Measurements from ENCODE around the gene ERCC4.
A peak's percentile ranks its signal among the peaks of the same experiment; 100 is the strongest.
"Not testable (repeated sequence)": the region's sequence is repeated elsewhere in the genome, so short reads cannot be mapped to it uniquely, and the experiment has no call there.

ERCC4 gene

GRCh38 chr16:13896543-13897182, 23.3 kb upstream of the ERCC4 start:
- no peak for TF ChIP-seq TAF1 (IDR thresholded peaks at IDR 0.05; ENCODE audit: low read depth, low read length)
- FAIRE-seq, result no peak
- no peak for DNase-seq (ENCODE audit: insufficient read length, low spot score)

GRCh38 chr16:13897806-13898205, 22.1 kb upstream of the ERCC4 start:
- no peak for DNase-seq (ENCODE audit: insufficient read length, low spot score)
- FAIRE-seq, result no peak
- TF ChIP-seq SPI1 (IDR thresholded peaks at IDR 0.05; ENCODE audit: low read depth, low read length) (no peak), POU2F2 (IDR thresholded peaks at IDR 0.05; ENCODE audit: low read depth, low read length) (no peak)

- TF ChIP-seq PAX5 (IDR thresholded peaks at IDR 0.05; ENCODE audit: insufficient read depth, low read length, severe bottlenecking), result no peak
- no peak for TF ChIP-seq POLR2AphosphoS5 (IDR thresholded peaks at IDR 0.05; ENCODE audit: low read depth, low read length)
- no peak for TF ChIP-seq POLR2A (IDR thresholded peaks at IDR 0.05; ENCODE audit: low read depth, low read length)
- TF ChIP-seq SPI1 (IDR thresholded peaks at IDR 0.05; ENCODE audit: low read depth, low read length), result no peak
- no peak for TF ChIP-seq TAF1 (IDR thresholded peaks at IDR 0.05; ENCODE audit: low read depth, low read length)
- no peak for TF ChIP-seq POU2F2 (IDR thresholded peaks at IDR 0.05; ENCODE audit: low read depth, low read length)
- DNase-seq (ENCODE audit: insufficient read length, low spot score), result no peak
- FAIRE-seq, result no peak
These were observed 21.7 kb upstream of the ERCC4 start for GRCh38 chr16:13898233-13898632.

DNA sequence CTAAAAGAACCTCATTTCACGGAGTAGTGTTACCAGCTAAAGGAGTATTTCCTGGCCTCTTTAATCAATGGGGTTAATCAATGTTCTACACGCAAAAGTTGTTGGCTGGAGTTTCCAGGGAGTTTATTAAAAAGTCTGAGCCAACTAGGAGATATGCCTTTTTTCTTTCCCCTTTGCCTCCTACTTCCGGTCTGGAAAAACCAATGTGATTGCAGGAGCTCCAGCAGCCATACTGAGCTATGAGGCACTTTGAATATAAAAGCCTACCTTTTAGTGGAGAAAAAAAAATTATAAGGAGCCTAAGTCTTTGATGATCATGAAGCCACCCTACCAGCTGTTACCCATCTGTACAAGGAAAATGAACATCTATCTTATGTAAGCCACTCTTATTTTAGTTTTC, 17.9 kb upstream of the ERCC4 start:
- TF ChIP-seq POLR2A (IDR thresholded peaks at IDR 0.05; ENCODE audit: low read depth, low read length), result no peak
- no peak for TF ChIP-seq POLR2AphosphoS5 (IDR thresholded peaks at IDR 0.05; ENCODE audit: low read depth, low read length)
- no peak for DNase-seq (ENCODE audit: insufficient read length, low spot score)
- FAIRE-seq, result no peak

- FAIRE-seq, result no peak
- no peak for TF ChIP-seq SPI1 (IDR thresholded peaks at IDR 0.05; ENCODE audit: low read depth, low read length)
- no peak for TF ChIP-seq POU2F2 (IDR thresholded peaks at IDR 0.05; ENCODE audit: low read depth, low read length)
- TF ChIP-seq TAF1 (IDR thresholded peaks at IDR 0.05; ENCODE audit: low read depth, low read length), result no peak
- TF ChIP-seq PAX5 (IDR thresholded peaks at IDR 0.05; ENCODE audit: insufficient read depth, low read length, severe bottlenecking), result no peak
- DNase-seq (ENCODE audit: insufficient read length, low spot score), result no peak
These were observed 17.3 kb upstream of the ERCC4 start for GRCh38 chr16:13902677-13903076.

- TF ChIP-seq TAF1 (IDR thresholded peaks at IDR 0.05; ENCODE audit: low read depth, low read length), result no peak
- TF ChIP-seq POLR2A (IDR thresholded peaks at IDR 0.05; ENCODE audit: low read depth, low read length), result no peak
- no peak for TF ChIP-seq POLR2AphosphoS5 (IDR thresholded peaks at IDR 0.05; ENCODE audit: low read depth, low read length)
- TF ChIP-seq POU2F2 (IDR thresholded peaks at IDR 0.05; ENCODE audit: low read depth, low read length), result no peak
- TF ChIP-seq SPI1 (IDR thresholded peaks at IDR 0.05; ENCODE audit: low read depth, low read length), result no peak
- no peak for TF ChIP-seq PAX5 (IDR thresholded peaks at IDR 0.05; ENCODE audit: insufficient read depth, low read length, severe bottlenecking)
- FAIRE-seq (no peak), DNase-seq (ENCODE audit: insufficient read length, low spot score) (no peak)
These were observed 15.7 kb upstream of the ERCC4 start for GRCh38 chr16:13904179-13904691.

- FAIRE-seq; DNase-seq (ENCODE audit: insufficient read length, low spot score): not testable (repeated sequence)
These were observed 15.1 kb upstream of the ERCC4 start for GRCh38 chr16:13904822-13905221.

- DNase-seq (ENCODE audit: insufficient read length, low spot score) (no peak), FAIRE-seq (no peak)
- TF ChIP-seq TAF1 (IDR thresholded peaks at IDR 0.05; ENCODE audit: low read depth, low read length) (no peak), POLR2AphosphoS5 (IDR thresholded peaks at IDR 0.05; ENCODE audit: low read depth, low read length) (no peak), SPI1 (IDR thresholded peaks at IDR 0.05; ENCODE audit: low read depth, low read length) (peak; percentile 67), POU2F2 (IDR thresholded peaks at IDR 0.05; ENCODE audit: low read depth, low read length) (no peak)
These were observed 13.5 kb upstream of the ERCC4 start for GRCh38 chr16:13906168-13907089.

GRCh38 chr16:13907431-13907830, 12.5 kb upstream of the ERCC4 start:
- TF ChIP-seq TAF1 (IDR thresholded peaks at IDR 0.05; ENCODE audit: low read depth, low read length), result no peak
- no peak for FAIRE-seq

DNA sequence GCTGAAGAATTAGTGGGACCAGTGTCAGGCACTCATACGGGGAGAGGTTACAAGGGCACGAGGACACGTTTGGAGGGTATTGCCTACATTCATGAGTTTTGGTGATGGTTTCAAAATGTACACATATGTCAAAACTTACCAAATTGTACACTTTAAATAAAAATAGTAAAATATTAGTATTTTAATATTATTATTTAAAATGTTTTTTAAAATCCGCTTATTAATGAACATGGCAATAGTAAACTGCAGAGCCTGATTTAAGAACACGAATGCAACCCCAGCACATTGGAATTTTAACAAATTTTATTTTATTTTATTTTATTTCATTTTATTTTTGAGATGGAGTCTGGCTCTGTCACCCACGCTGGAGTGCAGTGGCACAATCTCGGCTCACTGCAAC, 10.9 kb upstream of the ERCC4 start:
- FAIRE-seq (no peak), DNase-seq (ENCODE audit: insufficient read length, low spot score) (no peak)
- no peak for TF ChIP-seq POLR2A (IDR thresholded peaks at IDR 0.05; ENCODE audit: low read depth, low read length)
- TF ChIP-seq POLR2AphosphoS5 (IDR thresholded peaks at IDR 0.05; ENCODE audit: low read depth, low read length), result no peak
- TF ChIP-seq SPI1 (IDR thresholded peaks at IDR 0.05; ENCODE audit: low read depth, low read length), result no peak
- TF ChIP-seq TAF1 (IDR thresholded peaks at IDR 0.05; ENCODE audit: low read depth, low read length), result no peak

More at GRCh38 chr16:13907431-13907830, 12.5 kb upstream of the ERCC4 start:
- no peak for DNase-seq (ENCODE audit: insufficient read length, low spot score)

- FAIRE-seq (no peak), DNase-seq (ENCODE audit: insufficient read length, low spot score) (no peak)
- TF ChIP-seq TAF1 (IDR thresholded peaks at IDR 0.05; ENCODE audit: low read depth, low read length) (no peak), SPI1 (IDR thresholded peaks at IDR 0.05; ENCODE audit: low read depth, low read length) (no peak), PAX5 (IDR thresholded peaks at IDR 0.05; ENCODE audit: insufficient read depth, low read length, severe bottlenecking) (no peak), POLR2A (IDR thresholded peaks at IDR 0.05; ENCODE audit: low read depth, low read length) (no peak), POU2F2 (IDR thresholded peaks at IDR 0.05; ENCODE audit: low read depth, low read length) (no peak)
These were observed 10.1 kb upstream of the ERCC4 start for GRCh38 chr16:13909872-13910303.

All from GM12891 (cell line).